Neuronal stem cell (in vitro differentiated cells): ENCODE data around the gene TRIM46.
"Not testable (repeated sequence)": the region's sequence is repeated elsewhere in the genome, so short reads cannot be mapped to it uniquely, and the experiment has no call there.

Source experiments
- DNase-seq: peaks from one replicate; pipeline ENCODE4 v3.0.0-alpha.2; 2013; ENCODE audit warnings: low spot score
- H2AFZ ChIP-seq: one replicate; pipeline ENCODE4 v1.6.1; 2013; ENCODE audit warnings: mild to moderate bottlenecking, low read length, inconsistent platforms
- H2AK5ac ChIP-seq: 2 replicates; pipeline ENCODE4 v1.6.1; 2013; ENCODE audit warnings: low read depth, mild to moderate bottlenecking, inconsistent platforms, low read length, moderate library complexity, mixed read lengths
- H2BK120ac ChIP-seq: 2 replicates; pipeline ENCODE4 v1.6.1; 2013; ENCODE audit warnings: low read depth, mild to moderate bottlenecking, inconsistent platforms, low read length, moderate library complexity, mixed read lengths
- H2BK12ac ChIP-seq: one replicate; pipeline ENCODE4 v1.6.1; 2013; ENCODE audit warnings: low read length, inconsistent platforms
- H2BK15ac ChIP-seq: 2 replicates; pipeline ENCODE4 v1.6.1; 2013; ENCODE audit warnings: mild to moderate bottlenecking, low read length, inconsistent platforms, mixed read lengths
- H2BK5ac ChIP-seq: one replicate; pipeline ENCODE4 v1.6.1; 2013; ENCODE audit warnings: inconsistent platforms, mild to moderate bottlenecking, low read length, moderate library complexity
- H3K14ac ChIP-seq: one replicate; pipeline ENCODE4 v1.6.1; 2013; ENCODE audit warnings: low read length, inconsistent platforms
- H3K18ac ChIP-seq: 2 replicates; pipeline ENCODE4 v1.6.1; 2013; ENCODE audit warnings: low read length, inconsistent platforms
- H3K23ac ChIP-seq: 2 replicates; pipeline ENCODE4 v1.6.1; 2013; ENCODE audit warnings: low read depth, mild to moderate bottlenecking, mixed read lengths, low read length, inconsistent platforms; ENCODE audit not compliant: poor library complexity
- H3K27ac ChIP-seq: replicated peaks from 3 replicates; pipeline ENCODE4 v1.5.1; 2013; ENCODE audit warnings: low read length, inconsistent platforms
- H3K27me3 ChIP-seq, 3 experiments: 2 replicates each; pipeline ENCODE4 v1.6.1; 2013; ENCODE audit warnings: low read length in 3 of 3, mild to moderate bottlenecking in 2 of 3, inconsistent platforms in 1 of 3, low read depth in 1 of 3, mixed read lengths in 1 of 3, moderate library complexity in 1 of 3; ENCODE audit not compliant: control insufficient read depth in 3 of 3, insufficient read depth in 3 of 3
- H3K36me3 ChIP-seq, 2 donors: replicated peaks in 1 of 2; 2 replicates each; pipeline ENCODE4 v1.6.1; 2013; ENCODE audit warnings: low read length in 2 of 2; ENCODE audit not compliant: control insufficient read depth in 2 of 2, insufficient read depth in 2 of 2
- H3K4ac ChIP-seq: 2 replicates; pipeline ENCODE4 v1.6.1; 2013; ENCODE audit warnings: inconsistent platforms, mild to moderate bottlenecking, low read length, moderate library complexity
- H3K4me1 ChIP-seq, 2 donors: 1 replicate in 1 of 2; 2 replicates in 1 of 2; pipeline ENCODE4 v1.6.1; 2013; ENCODE audit warnings: low read length in 2 of 2, low read depth in 1 of 2; ENCODE audit not compliant: control insufficient read depth in 2 of 2, insufficient read depth in 1 of 2
- H3K4me2 ChIP-seq: one replicate; pipeline ENCODE4 v1.6.1; 2013; ENCODE audit warnings: mild to moderate bottlenecking, low read length, inconsistent platforms; ENCODE audit not compliant: insufficient read depth, poor library complexity, severe bottlenecking
- H3K4me3 ChIP-seq, 2 donors: 2 replicates each; pipeline ENCODE4 v1.5.1; 2013; ENCODE audit warnings: low read length in 2 of 2, mild to moderate bottlenecking in 2 of 2, inconsistent platforms in 1 of 2, moderate library complexity in 1 of 2
- H3K79me1 ChIP-seq: one replicate; pipeline ENCODE4 v1.6.1; 2013; ENCODE audit warnings: low read depth, mild to moderate bottlenecking, inconsistent platforms, low read length, moderate library complexity
- H3K9ac ChIP-seq: one replicate; pipeline ENCODE4 v1.6.1; 2013; ENCODE audit warnings: mild to moderate bottlenecking, low read depth, low read length, inconsistent platforms; ENCODE audit not compliant: poor library complexity
- H3K9me3 ChIP-seq, 2 donors: replicated peaks in 1 of 2; 2 replicates each; pipeline versions ENCODE3 to v1.6.1; 2013; ENCODE audit warnings: low read length in 2 of 2, mild to moderate bottlenecking in 2 of 2, inconsistent platforms in 1 of 2, low read depth in 1 of 2, mixed read lengths in 1 of 2, moderate library complexity in 1 of 2; ENCODE audit not compliant: control insufficient read depth in 2 of 2, insufficient read depth in 1 of 2
- H4K8ac ChIP-seq: one replicate; pipeline ENCODE4 v1.6.1; 2013; ENCODE audit warnings: low read depth, mild to moderate bottlenecking, inconsistent platforms, low read length, moderate library complexity
- H4K91ac ChIP-seq: one replicate; pipeline ENCODE4 v1.6.1; 2013; ENCODE audit warnings: low read length, low read depth, mild to moderate bottlenecking, inconsistent platforms; ENCODE audit not compliant: poor library complexity
- WGBS, 2 donors: extraction: QIAGEN DNeasy Blood & Tissue Kit; methylation state at CpG; one replicate each; pipeline ENCODE4 v1.1.7; 2013; ENCODE audit warnings: missing lambda C conversion rate in 2 of 2, mixed read lengths in 1 of 2; ENCODE audit not compliant: insufficient read length in 2 of 2, insufficient replicate concordance in 1 of 2; ENCODE audit errors: extremely low coverage in 2 of 2; 5-methylcytosine and 5-hydroxymethylcytosine counted together

The TRIM46 gene

GRCh38 chr1:155145491-155145890 lies 28.2 kb upstream of the TRIM46 start:
- H3K36me3 ChIP-seq = no peaks in the 10 kb centered on the region
- H3K23ac ChIP-seq = no peak overlapping the region
- no peak overlapping the region for H2BK5ac ChIP-seq
- H4K91ac ChIP-seq = no peak overlapping the region
- H3K27ac ChIP-seq = no peak overlapping the region
- peaks cover 0 to 1% of the 10 kb centered on the region in 2 donors for H3K4me1 ChIP-seq
- H3K27me3 ChIP-seq = peaks cover 0 to 3% (median 0%) of the 10 kb centered on the region in 3 experiments
- H3K79me1 ChIP-seq = no peaks in the 10 kb centered on the region
- H3K4ac ChIP-seq = no peak overlapping the region
- no peak overlapping the region for H2AK5ac ChIP-seq
- no peak overlapping the region for H2AFZ ChIP-seq
- no CpG with 5 or more reads among the region's 3 CpGs for WGBS, 2 donors
- no peak overlapping the region for H3K14ac ChIP-seq
- no peaks in the 10 kb centered on the region for H3K9me3 ChIP-seq
- H4K8ac ChIP-seq = no peak overlapping the region
- no peak overlapping the region for H2BK12ac ChIP-seq
- no peak overlapping the region for H3K9ac ChIP-seq
- no peak overlapping the region for H3K18ac ChIP-seq
- DNase-seq = no peak
- no peak overlapping the region for H3K4me3 ChIP-seq
- no peak overlapping the region for H3K4me2 ChIP-seq
- no peak overlapping the region for H2BK120ac ChIP-seq
- no peak overlapping the region for H2BK15ac ChIP-seq

DNA sequence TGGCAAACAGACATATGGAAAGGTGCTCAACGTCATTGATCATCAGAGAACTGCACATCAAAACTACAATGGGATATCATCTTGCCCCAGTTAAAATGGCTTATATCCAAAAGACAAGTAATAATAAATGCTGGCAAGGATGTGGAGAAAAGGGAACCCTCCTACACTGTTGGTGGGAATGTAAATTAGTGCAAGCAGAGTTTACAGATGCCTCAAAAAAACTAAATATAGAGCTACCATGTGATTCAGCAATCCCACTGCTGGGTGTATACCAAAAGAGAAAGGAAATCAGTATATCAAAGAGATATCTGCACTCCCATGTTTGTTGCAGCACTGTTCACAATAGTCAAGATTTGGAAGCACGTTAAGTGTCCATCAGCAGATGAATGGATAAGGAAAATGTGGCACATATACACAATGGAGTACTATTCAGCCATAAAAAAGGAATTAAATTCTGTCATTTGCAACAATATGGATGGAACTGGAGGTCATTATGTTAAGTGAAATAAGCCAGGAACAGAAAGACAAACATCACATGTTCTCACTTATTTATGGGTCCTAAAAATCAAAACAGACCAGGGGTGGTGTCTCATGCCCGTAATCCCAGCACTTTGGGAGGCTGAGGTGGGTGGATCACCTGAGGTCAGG lies 17.5 kb upstream of the TRIM46 start:
- H3K18ac ChIP-seq, H4K8ac ChIP-seq, H2BK15ac ChIP-seq, H3K4me1 ChIP-seq, H3K4me3 ChIP-seq, H4K91ac ChIP-seq, DNase-seq, H2BK12ac ChIP-seq, H2AK5ac ChIP-seq, H3K9ac ChIP-seq, H3K27me3 ChIP-seq, H2BK5ac ChIP-seq, H3K27ac ChIP-seq, H3K36me3 ChIP-seq, H2BK120ac ChIP-seq, H3K23ac ChIP-seq, H3K9me3 ChIP-seq, H2AFZ ChIP-seq, H3K79me1 ChIP-seq, H3K4me2 ChIP-seq, H3K14ac ChIP-seq, H3K4ac ChIP-seq: not testable (repeated sequence)
- WGBS, 2 donors = no CpG with 5 or more reads among the region's 3 CpGs

GRCh38 chr1:155158991-155159390 lies 14.7 kb upstream of the TRIM46 start:
- no peak overlapping the region for H3K27ac ChIP-seq
- no peaks in the 10 kb centered on the region for H3K79me1 ChIP-seq
- no peaks in the 10 kb centered on the region for H3K4me1 ChIP-seq
- H3K14ac ChIP-seq = no peak overlapping the region
- no peak overlapping the region for H4K91ac ChIP-seq
- H2BK5ac ChIP-seq = no peak overlapping the region
- H3K4me2 ChIP-seq = no peak overlapping the region
- H4K8ac ChIP-seq = no peak overlapping the region
- H3K18ac ChIP-seq = no peak overlapping the region
- no CpG with 5 or more reads among the region's 1 CpG for WGBS, 2 donors
- H2BK120ac ChIP-seq = no peak overlapping the region
- H2BK15ac ChIP-seq = no peak overlapping the region
- H3K36me3 ChIP-seq = no peaks in the 10 kb centered on the region
- H3K23ac ChIP-seq = no peak overlapping the region
- DNase-seq = no peak
- H3K4me3 ChIP-seq = no peak overlapping the region
- H3K27me3 ChIP-seq = peaks cover 0 to 7% (median 0%) of the 10 kb centered on the region in 3 experiments
- H2AK5ac ChIP-seq = no peak overlapping the region
- no peak overlapping the region for H3K9ac ChIP-seq
- H3K4ac ChIP-seq = no peak overlapping the region
- H2AFZ ChIP-seq = no peak overlapping the region
- H3K9me3 ChIP-seq = no peaks in the 10 kb centered on the region
- no peak overlapping the region for H2BK12ac ChIP-seq

GRCh38 chr1:155160128-155160527 lies 13.5 kb upstream of the TRIM46 start:
- no peak for DNase-seq
- Histone ChIP-seq H2BK5ac (no peak overlapping the region), H2BK12ac (peak overlapping the region; percentile 63), H3K4me3 (no peak overlapping the region), H3K27me3 (peaks cover 0 to 7% (median 0%) of the 10 kb centered on the region in 3 experiments), H3K23ac (peak overlapping the region; percentile 81), H2AFZ (no peak overlapping the region), H3K27ac (no peak overlapping the region), H3K18ac (peak overlapping the region; percentile 44), H2BK15ac (peak overlapping the region; percentile 49), H4K91ac (no peak overlapping the region), H3K14ac (peak overlapping the region; percentile 47), H3K4ac (no peak overlapping the region), H2BK120ac (peak overlapping the region; percentile 93), H2AK5ac (no peak overlapping the region), H4K8ac (no peak overlapping the region), H3K79me1 (no peaks in the 10 kb centered on the region), H3K9me3 (no peaks in the 10 kb centered on the region), H3K9ac (no peak overlapping the region), H3K4me2 (no peak overlapping the region), H3K36me3 (no peaks in the 10 kb centered on the region), H3K4me1 (no peaks in the 10 kb centered on the region)
- WGBS, 2 donors = no CpG with 5 or more reads among the region's 8 CpGs
